HFFc6 (cell line): ENCODE results near the gene CD276. TPM values are rescaled to one million over a fixed set of nuclear protein-coding genes. Genes with fewer than 3 reads are reported as not detected.
A peak's percentile ranks its signal among the peaks of the same experiment; 100 is the strongest.
"Not testable (repeated sequence)": the region's sequence is repeated elsewhere in the genome, so short reads cannot be mapped to it uniquely, and the experiment has no call there.

Experiments
- DNase-seq: peaks from one replicate; pipeline ENCODE4 v3.0.0-alpha.2; 2018
- H3K27ac Mint-ChIP-seq: 2 replicates; pipeline ENCODE4 v1.8.0; 2020; ENCODE audit warnings: mild to moderate bottlenecking, mixed read lengths
- H3K27me3 Mint-ChIP-seq: 2 replicates; pipeline ENCODE4 v1.8.0; 2021; ENCODE audit warnings: mild to moderate bottlenecking, moderate library complexity, mixed read lengths; ENCODE audit not compliant: insufficient read depth
- H3K36me3 Mint-ChIP-seq: 2 replicates; pipeline ENCODE4 v1.8.0; 2021; ENCODE audit warnings: low read depth, mixed read lengths
- H3K4me1 Mint-ChIP-seq: 2 replicates; pipeline ENCODE4 v1.8.0; 2020; ENCODE audit warnings: low read depth, mixed read lengths
- H3K4me3 Mint-ChIP-seq: 2 replicates; pipeline ENCODE4 v1.8.0; 2020; ENCODE audit warnings: mild to moderate bottlenecking, moderate library complexity, mixed read lengths
- H3K9me3 Mint-ChIP-seq: 2 replicates; pipeline ENCODE4 v1.8.0; 2020; ENCODE audit warnings: mild to moderate bottlenecking, mixed read lengths
- CTCF ChIP-seq: fragments of 200-600 bp; sonication (generic); IDR thresholded peaks from 2 replicates; pipeline ENCODE4 v1.5.0; 2021; ENCODE audit warnings: antibody characterized with exemption, mild to moderate bottlenecking
- total RNA-seq, 6 experiments: library from RNA; stranded (reverse); fragmentation: NEBNext Ultra II Directional; extraction: Animal tissue kit (Norgen Biotek cat#: 25700); gene quantifications; 2 replicates in 1 of 6; 3 replicates in 5 of 6; pipeline ENCODE4 v1.2.3, GENCODE V29; 2021

Gene CD276
- total RNA-seq, 6 experiments from 2014 or later = 86.5 to 121 (median 105) TPM

- no peaks in the 10 kb centered on the region for H3K9me3 Mint-ChIP-seq
- H3K27ac Mint-ChIP-seq = peak overlapping the region; percentile 51; the same call in 1 of the 2 replicates
Measured at GRCh38 chr15:73699249-73700040, 15.3 kb downstream of the CD276 start.

GRCh38 chr15:73700041-73700842 is 16.1 kb downstream of the CD276 start:
- H3K4me1 Mint-ChIP-seq = peaks cover 53% of the 10 kb centered on the region
- DNase-seq = peak; percentile 63
- no peak overlapping the region for H3K4me3 Mint-ChIP-seq
- peaks cover 7% of the 10 kb centered on the region for H3K27me3 Mint-ChIP-seq
- peaks cover 9% of the 10 kb centered on the region for H3K36me3 Mint-ChIP-seq
- TF ChIP-seq CTCF = peak; percentile 98
- H3K27ac Mint-ChIP-seq = peak overlapping the region; percentile 51; the same call in 1 of the 2 replicates
- no peaks in the 10 kb centered on the region for H3K9me3 Mint-ChIP-seq

More at GRCh38 chr15:73699249-73700040, 15.3 kb downstream of the CD276 start:
- no peak for TF ChIP-seq CTCF
- Mint-ChIP-seq H3K4me3 (no peak overlapping the region), H3K27me3 (peaks cover 5% of the 10 kb centered on the region), H3K4me1 (peaks cover 61% of the 10 kb centered on the region), H3K36me3 (peaks cover 5% of the 10 kb centered on the region)
- DNase-seq = no peak

- not testable (repeated sequence) for H3K27me3 Mint-ChIP-seq, H3K9me3 Mint-ChIP-seq, H3K4me3 Mint-ChIP-seq, DNase-seq, H3K27ac Mint-ChIP-seq
- H3K4me1 Mint-ChIP-seq = peaks cover 30% of the 10 kb centered on the region
- peaks cover 17% of the 10 kb centered on the region for H3K36me3 Mint-ChIP-seq
Measured at GRCh38 chr15:73702311-73703239, 18.4 kb downstream of the CD276 start.

- H3K27ac Mint-ChIP-seq, H3K27me3 Mint-ChIP-seq, H3K9me3 Mint-ChIP-seq, DNase-seq, H3K4me3 Mint-ChIP-seq: not testable (repeated sequence)
- peak; percentile 29; the same call in 1 of the 2 replicates for TF ChIP-seq CTCF
- Mint-ChIP-seq H3K4me1 (peaks cover 19% of the 10 kb centered on the region), H3K36me3 (peaks cover 24% of the 10 kb centered on the region)
Measured at GRCh38 chr15:73703601-73704000, 19.4 kb downstream of the CD276 start.

- H3K4me1 Mint-ChIP-seq = peaks cover 14% of the 10 kb centered on the region
- H3K27ac Mint-ChIP-seq, H3K27me3 Mint-ChIP-seq, H3K4me3 Mint-ChIP-seq, H3K9me3 Mint-ChIP-seq, DNase-seq: not testable (repeated sequence)
- H3K36me3 Mint-ChIP-seq = peaks cover 25% of the 10 kb centered on the region
Measured at GRCh38 chr15:73704142-73704868, 20.1 kb downstream of the CD276 start.
